ENCODE measurements around the gene MED13L. TPM values are rescaled to one million over a fixed set of nuclear protein-coding genes. Genes with fewer than 3 reads are reported as not detected.

The MED13L gene
- total and polyA plus RNA-seq, 2 donors (not counting 3 experiments of a cell fraction or from before 2014, with no cell fraction given), result 27.4 to 93.6 TPM

DNA sequence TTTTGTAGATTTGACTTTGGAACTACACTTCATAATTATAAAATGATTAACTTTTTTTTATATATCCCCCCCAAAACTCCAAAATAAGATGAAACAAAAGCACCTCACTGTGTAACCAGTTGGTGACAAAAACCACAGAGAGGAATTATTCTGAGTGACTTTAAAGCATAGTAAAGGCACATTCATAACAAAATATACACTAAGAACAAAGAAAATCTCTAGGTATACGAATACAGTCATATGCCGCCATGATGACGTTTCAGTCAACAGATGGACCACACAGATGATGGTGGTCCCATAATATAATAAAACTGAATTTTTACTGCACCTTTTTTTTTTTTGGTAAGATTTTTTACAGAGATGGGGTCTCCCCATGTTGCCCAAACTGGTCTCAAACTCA is 70.7 kb downstream of the MED13L start:
- H3K27me3 ChIP-seq (ENCODE audit: control insufficient read depth in 2 of 2, insufficient read depth in 2 of 2, low read length in 2 of 2), result no peaks in the 10 kb centered on the region
- H2AFZ ChIP-seq (ENCODE audit: low read depth, low read length), result no peak overlapping the region
- no peak overlapping the region for H3K9ac ChIP-seq (replicated peaks; ENCODE audit: extremely low read depth, insufficient read depth, low read length)
- H3K36me3 ChIP-seq (ENCODE audit: control insufficient read depth in 2 of 2, extremely low read depth in 1 of 2, insufficient read depth in 2 of 2, low read length in 2 of 2), result no peaks in the 10 kb centered on the region
- no peaks in the 10 kb centered on the region for H3K9me3 ChIP-seq (replicated peaks; ENCODE audit: control insufficient read depth, insufficient read depth, low read length)
- DNase-seq (ENCODE audit: low read depth, low spot score) (no peak), FAIRE-seq (no peak)
- no peaks in the 10 kb centered on the region for H3K9me1 ChIP-seq (replicated peaks; ENCODE audit: control insufficient read depth, extremely low read depth, insufficient read depth, low read length)
- H4K20me1 ChIP-seq (replicated peaks; ENCODE audit: control insufficient read depth, extremely low read depth, insufficient read depth, low read length), result peaks cover 40% of the 10 kb centered on the region
- H3K4me2 ChIP-seq (ENCODE audit: insufficient read depth, low read length), result no peak overlapping the region
- no TSS peak for BruUV-seq (replicated peaks)
- ChIA-PET POLR2A (no interaction called here), CTCF (no interaction called here)
- peaks cover 70% of the 10 kb centered on the region for H3K79me2 ChIP-seq (ENCODE audit: control insufficient read depth, insufficient read depth, low read length)
- intact Hi-C loops (cut with micrococcal nuclease) (no loop called here), dilution Hi-C loops (cut with MboI; ENCODE audit: extremely low pct_ligation_motif_present, low sequenced_read_pairs) (no loop called here)
- H3K4me1 ChIP-seq (ENCODE audit: control insufficient read depth, extremely low read depth, insufficient read depth, low read length), result no peaks in the 10 kb centered on the region
- no peak for TF ChIP-seq EZH2 (IDR thresholded peaks at IDR 0.05; ENCODE audit: borderline replicate concordance, low read depth, low read length, severe bottlenecking)
- TF ChIP-seq, protein P1, sequence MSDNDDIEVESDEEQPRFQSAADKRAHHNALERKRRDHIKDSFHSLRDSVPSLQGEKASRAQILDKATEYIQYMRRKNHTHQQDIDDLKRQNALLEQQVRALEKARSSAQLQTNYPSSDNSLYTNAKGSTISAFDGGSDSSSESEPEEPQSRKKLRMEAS (IDR thresholded peaks at IDR 0.05; ENCODE audit: insufficient read depth, insufficient read length), result no peak
- no peak for TF ChIP-seq MYC (IDR thresholded peaks at IDR 0.05; ENCODE audit: low read depth, low read length)
- TF ChIP-seq GATA2 (IDR thresholded peaks at IDR 0.05; ENCODE audit: insufficient read depth, insufficient read length, low read depth, low read length), result no peak
- TF ChIP-seq POLR2AphosphoS5 (IDR thresholded peaks at IDR 0.05; ENCODE audit: insufficient read depth, low read depth, low read length), result no peak
- no peak for TF ChIP-seq FOS (IDR thresholded peaks at IDR 0.05; ENCODE audit: borderline replicate concordance, insufficient read depth, low read length)
- no peak for TF ChIP-seq POLR2A (IDR thresholded peaks at IDR 0.05; ENCODE audit: low read depth, low read length)
- TF ChIP-seq, protein P2, sequence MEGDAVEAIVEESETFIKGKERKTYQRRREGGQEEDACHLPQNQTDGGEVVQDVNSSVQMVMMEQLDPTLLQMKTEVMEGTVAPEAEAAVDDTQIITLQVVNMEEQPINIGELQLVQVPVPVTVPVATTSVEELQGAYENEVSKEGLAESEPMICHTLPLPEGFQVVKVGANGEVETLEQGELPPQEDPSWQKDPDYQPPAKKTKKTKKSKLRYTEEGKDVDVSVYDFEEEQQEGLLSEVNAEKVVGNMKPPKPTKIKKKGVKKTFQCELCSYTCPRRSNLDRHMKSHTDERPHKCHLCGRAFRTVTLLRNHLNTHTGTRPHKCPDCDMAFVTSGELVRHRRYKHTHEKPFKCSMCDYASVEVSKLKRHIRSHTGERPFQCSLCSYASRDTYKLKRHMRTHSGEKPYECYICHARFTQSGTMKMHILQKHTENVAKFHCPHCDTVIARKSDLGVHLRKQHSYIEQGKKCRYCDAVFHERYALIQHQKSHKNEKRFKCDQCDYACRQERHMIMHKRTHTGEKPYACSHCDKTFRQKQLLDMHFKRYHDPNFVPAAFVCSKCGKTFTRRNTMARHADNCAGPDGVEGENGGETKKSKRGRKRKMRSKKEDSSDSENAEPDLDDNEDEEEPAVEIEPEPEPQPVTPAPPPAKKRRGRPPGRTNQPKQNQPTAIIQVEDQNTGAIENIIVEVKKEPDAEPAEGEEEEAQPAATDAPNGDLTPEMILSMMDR (IDR thresholded peaks at IDR 0.05; ENCODE audit: extremely low read depth in 1 of 2, insufficient read depth in 1 of 2, low read depth in 1 of 2, low read length in 2 of 2), result no peak
- TF ChIP-seq JUN (IDR thresholded peaks at IDR 0.05; ENCODE audit: borderline replicate concordance, insufficient read depth, insufficient read length, low read depth), result no peak
- no peak overlapping the region for H3K4me3 ChIP-seq (replicated peaks in 1 of 3; ENCODE audit: insufficient read depth in 1 of 3, low read depth in 1 of 3, low read length in 3 of 3)
- no peak overlapping the region for H3K27ac ChIP-seq (ENCODE audit: insufficient read depth, low read depth, low read length)
